ENCODE measurements around the gene UBR3. TPM values are rescaled to one million over a fixed set of nuclear protein-coding genes. Genes with fewer than 3 reads are reported as not detected.

Gene UBR3
- total and polyA plus RNA-seq, 2 experiments from 2014 or later, result 10.7 to 28.0 TPM

DNA sequence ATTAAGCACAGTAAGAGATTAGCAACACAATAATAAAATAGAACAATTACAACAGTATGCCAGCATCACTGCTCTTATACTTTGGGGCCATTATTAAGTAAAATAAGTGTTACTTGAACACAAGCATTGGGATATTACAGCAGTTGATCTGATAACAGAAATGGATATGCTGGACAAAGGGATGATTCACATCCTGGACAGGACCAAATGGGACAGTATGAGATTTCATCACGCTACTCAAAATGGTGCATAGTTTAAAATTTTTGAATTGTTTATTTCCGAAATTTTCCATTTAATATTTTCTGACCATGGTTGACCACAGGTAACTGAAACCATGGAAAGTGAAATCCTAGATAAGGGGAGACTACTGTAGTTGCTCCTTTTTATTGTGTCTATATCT, 138.2 kb downstream of the UBR3 start (continued):
- TF ChIP-seq, protein P1, sequence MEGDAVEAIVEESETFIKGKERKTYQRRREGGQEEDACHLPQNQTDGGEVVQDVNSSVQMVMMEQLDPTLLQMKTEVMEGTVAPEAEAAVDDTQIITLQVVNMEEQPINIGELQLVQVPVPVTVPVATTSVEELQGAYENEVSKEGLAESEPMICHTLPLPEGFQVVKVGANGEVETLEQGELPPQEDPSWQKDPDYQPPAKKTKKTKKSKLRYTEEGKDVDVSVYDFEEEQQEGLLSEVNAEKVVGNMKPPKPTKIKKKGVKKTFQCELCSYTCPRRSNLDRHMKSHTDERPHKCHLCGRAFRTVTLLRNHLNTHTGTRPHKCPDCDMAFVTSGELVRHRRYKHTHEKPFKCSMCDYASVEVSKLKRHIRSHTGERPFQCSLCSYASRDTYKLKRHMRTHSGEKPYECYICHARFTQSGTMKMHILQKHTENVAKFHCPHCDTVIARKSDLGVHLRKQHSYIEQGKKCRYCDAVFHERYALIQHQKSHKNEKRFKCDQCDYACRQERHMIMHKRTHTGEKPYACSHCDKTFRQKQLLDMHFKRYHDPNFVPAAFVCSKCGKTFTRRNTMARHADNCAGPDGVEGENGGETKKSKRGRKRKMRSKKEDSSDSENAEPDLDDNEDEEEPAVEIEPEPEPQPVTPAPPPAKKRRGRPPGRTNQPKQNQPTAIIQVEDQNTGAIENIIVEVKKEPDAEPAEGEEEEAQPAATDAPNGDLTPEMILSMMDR (conservative IDR thresholded peaks at IDR 0.05; ENCODE audit: low read depth in 2 of 2), result no peak

DNA sequence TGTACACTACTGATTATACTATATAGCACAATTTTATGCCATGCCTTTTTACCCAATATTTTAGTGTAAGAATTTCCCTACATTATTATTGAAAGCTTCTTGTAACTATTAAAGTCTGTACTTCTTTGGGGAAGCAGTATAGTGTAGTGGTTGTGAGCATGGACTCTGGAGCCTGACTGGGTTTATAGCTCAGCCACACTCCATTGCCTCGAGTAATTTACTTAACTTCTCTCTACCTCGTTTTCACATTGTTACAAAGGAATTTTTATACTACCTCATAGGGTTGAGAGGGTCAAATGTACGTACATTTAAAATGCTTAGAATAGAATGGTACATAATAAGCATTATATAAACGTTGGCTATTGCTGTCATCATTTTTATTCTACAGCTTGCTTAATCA, 139.2 kb downstream of the UBR3 start:
- H3K9me2 ChIP-seq (ENCODE audit: insufficient read depth), result 0 out of 2 replicates have a peak, but pooled peaks cover under 1% of the 10 kb centered on the region
- H3K4me3 ChIP-seq, result no peak overlapping the region
- no peaks in the 10 kb centered on the region for H3K27me3 ChIP-seq (ENCODE audit: insufficient read depth)
- no peaks in the 10 kb centered on the region for H3K79me2 ChIP-seq (replicated peaks; ENCODE audit: insufficient read depth)
- no peak for DNase-seq (ENCODE audit: low spot score)
- no peak for ATAC-seq
- H3K4me3 Mint-ChIP-seq, result no peak overlapping the region
- no peak overlapping the region for H2AFZ ChIP-seq
- peaks cover 11% of the 10 kb centered on the region; the same call in 2 of the 3 replicates for H3K36me3 Mint-ChIP-seq (ENCODE audit: low read depth)
- no peaks in the 10 kb centered on the region for H3F3A ChIP-seq (replicated peaks; ENCODE audit: low read depth)
- no peaks in the 10 kb centered on the region for H4K20me1 ChIP-seq (replicated peaks; ENCODE audit: insufficient read depth)
- H3K4me1 ChIP-seq (ENCODE audit: insufficient read depth), result no peaks in the 10 kb centered on the region
- no peak overlapping the region for H3K27ac Mint-ChIP-seq
- no peaks in the 10 kb centered on the region for H3K27me3 Mint-ChIP-seq (ENCODE audit: insufficient read depth, low read depth, poor library complexity)
- H3K4me1 Mint-ChIP-seq, result no peaks in the 10 kb centered on the region
- H3K27ac ChIP-seq (ENCODE audit: low read depth), result no peak overlapping the region
- H3K36me3 ChIP-seq (ENCODE audit: insufficient read depth), result no peaks in the 10 kb centered on the region
- H3K9me3 Mint-ChIP-seq, result peaks cover 4% of the 10 kb centered on the region; the same call in 1 of the 3 replicates
- H3K4me2 ChIP-seq, result no peak overlapping the region
- TF ChIP-seq STAT1 (IDR thresholded peaks at IDR 0.05; ENCODE audit: unreplicated experiment) (no peak), CREB1 (CRISPR knock-in tag; IDR thresholded peaks at IDR 0.05; ENCODE audit: low read depth) (no peak), ZNF331 (CRISPR knock-in tag; IDR thresholded peaks at IDR 0.05; ENCODE audit: low read depth) (no peak), EZH2 (IDR thresholded peaks at IDR 0.05; ENCODE audit: low read depth, unreplicated experiment) (no peak), ZNF114 (CRISPR knock-in tag; IDR thresholded peaks at IDR 0.05) (no peak), EZH2phosphoT487 (IDR thresholded peaks at IDR 0.05; ENCODE audit: unreplicated experiment) (no peak), NANOG (IDR thresholded peaks at IDR 0.05; ENCODE audit: borderline replicate concordance) (no peak), POLR2AphosphoS5 (IDR thresholded peaks at IDR 0.05; ENCODE audit: low read depth) (no peak)
- TF ChIP-seq, protein P2, sequence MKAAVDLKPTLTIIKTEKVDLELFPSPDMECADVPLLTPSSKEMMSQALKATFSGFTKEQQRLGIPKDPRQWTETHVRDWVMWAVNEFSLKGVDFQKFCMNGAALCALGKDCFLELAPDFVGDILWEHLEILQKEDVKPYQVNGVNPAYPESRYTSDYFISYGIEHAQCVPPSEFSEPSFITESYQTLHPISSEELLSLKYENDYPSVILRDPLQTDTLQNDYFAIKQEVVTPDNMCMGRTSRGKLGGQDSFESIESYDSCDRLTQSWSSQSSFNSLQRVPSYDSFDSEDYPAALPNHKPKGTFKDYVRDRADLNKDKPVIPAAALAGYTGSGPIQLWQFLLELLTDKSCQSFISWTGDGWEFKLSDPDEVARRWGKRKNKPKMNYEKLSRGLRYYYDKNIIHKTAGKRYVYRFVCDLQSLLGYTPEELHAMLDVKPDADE (IDR thresholded peaks at IDR 0.05), result no peak
- TF ChIP-seq, protein P3, sequence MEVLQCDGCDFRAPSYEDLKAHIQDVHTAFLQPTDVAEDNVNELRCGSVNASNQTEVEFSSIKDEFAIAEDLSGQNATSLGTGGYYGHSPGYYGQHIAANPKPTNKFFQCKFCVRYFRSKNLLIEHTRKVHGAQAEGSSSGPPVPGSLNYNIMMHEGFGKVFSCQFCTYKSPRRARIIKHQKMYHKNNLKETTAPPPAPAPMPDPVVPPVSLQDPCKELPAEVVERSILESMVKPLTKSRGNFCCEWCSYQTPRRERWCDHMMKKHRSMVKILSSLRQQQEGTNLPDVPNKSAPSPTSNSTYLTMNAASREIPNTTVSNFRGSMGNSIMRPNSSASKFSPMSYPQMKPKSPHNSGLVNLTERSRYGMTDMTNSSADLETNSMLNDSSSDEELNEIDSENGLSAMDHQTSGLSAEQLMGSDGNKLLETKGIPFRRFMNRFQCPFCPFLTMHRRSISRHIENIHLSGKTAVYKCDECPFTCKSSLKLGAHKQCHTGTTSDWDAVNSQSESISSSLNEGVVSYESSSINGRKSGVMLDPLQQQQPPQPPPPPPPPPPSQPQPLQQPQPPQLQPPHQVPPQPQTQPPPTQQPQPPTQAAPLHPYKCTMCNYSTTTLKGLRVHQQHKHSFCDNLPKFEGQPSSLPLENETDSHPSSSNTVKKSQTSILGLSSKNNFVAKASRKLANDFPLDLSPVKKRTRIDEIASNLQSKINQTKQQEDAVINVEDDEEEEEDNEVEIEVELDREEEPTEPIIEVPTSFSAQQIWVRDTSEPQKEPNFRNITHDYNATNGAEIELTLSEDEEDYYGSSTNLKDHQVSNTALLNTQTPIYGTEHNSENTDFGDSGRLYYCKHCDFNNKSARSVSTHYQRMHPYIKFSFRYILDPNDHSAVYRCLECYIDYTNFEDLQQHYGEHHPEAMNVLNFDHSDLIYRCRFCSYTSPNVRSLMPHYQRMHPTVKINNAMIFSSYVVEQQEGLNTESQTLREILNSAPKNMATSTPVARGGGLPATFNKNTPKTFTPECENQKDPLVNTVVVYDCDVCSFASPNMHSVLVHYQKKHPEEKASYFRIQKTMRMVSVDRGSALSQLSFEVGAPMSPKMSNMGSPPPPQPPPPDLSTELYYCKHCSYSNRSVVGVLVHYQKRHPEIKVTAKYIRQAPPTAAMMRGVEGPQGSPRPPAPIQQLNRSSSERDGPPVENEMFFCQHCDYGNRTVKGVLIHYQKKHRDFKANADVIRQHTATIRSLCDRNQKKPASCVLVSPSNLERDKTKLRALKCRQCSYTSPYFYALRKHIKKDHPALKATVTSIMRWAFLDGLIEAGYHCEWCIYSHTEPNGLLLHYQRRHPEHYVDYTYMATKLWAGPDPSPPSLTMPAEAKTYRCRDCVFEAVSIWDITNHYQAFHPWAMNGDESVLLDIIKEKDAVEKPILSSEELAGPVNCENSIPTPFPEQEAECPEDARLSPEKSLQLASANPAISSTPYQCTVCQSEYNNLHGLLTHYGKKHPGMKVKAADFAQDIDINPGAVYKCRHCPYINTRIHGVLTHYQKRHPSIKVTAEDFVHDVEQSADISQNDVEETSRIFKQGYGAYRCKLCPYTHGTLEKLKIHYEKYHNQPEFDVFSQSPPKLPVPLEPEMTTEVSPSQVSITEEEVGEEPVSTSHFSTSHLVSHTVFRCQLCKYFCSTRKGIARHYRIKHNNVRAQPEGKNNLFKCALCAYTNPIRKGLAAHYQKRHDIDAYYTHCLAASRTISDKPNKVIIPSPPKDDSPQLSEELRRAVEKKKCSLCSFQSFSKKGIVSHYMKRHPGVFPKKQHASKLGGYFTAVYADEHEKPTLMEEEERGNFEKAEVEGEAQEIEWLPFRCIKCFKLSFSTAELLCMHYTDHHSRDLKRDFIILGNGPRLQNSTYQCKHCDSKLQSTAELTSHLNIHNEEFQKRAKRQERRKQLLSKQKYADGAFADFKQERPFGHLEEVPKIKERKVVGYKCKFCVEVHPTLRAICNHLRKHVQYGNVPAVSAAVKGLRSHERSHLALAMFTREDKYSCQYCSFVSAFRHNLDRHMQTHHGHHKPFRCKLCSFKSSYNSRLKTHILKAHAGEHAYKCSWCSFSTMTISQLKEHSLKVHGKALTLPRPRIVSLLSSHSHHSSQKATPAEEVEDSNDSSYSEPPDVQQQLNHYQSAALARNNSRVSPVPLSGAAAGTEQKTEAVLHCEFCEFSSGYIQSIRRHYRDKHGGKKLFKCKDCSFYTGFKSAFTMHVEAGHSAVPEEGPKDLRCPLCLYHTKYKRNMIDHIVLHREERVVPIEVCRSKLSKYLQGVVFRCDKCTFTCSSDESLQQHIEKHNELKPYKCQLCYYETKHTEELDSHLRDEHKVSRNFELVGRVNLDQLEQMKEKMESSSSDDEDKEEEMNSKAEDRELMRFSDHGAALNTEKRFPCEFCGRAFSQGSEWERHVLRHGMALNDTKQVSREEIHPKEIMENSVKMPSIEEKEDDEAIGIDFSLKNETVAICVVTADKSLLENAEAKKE (CRISPR knock-in tag; IDR thresholded peaks at IDR 0.05), result no peak
- TF ChIP-seq, protein P1 (conservative IDR thresholded peaks at IDR 0.05; ENCODE audit: low read depth in 2 of 2), result no peak

All from GM23338 (cell line).